Activated CD4-positive, alpha-beta T cell treated with anti-CD3 and anti-CD28 coated beads, Interleukin-2, amount 50 U/mL, for 16 hours (primary cell): Measurements from ENCODE around the gene TANGO6.

Source experiments
- DNase-seq: peaks from one replicate; pipeline ENCODE4 v3.0.0-alpha.2; 2020

The TANGO6 gene

GRCh38 chr16:68915589-68915988 lies 72.3 kb downstream of the TANGO6 start:
- DNase-seq, result no peak

DNA sequence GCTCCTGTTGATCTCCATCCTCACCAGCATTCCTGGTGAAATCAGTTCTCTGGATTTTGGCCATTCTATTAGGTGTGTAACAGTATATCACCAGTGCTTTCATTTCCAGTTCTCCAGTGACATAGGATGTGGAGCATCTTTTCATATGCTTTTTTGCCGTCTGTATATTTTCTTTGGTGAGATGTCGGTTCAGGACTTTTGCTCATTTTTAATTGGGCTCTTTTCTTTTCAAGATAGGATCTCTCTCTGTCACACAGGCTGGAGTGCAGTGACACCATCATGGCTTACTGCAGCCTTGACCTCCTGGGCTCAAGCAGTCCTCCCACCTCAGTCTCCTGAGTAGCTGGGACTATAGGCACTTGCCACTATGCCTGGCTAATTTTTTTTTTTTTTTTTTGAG lies 74.2 kb downstream of the TANGO6 start:
- DNase-seq, result no peak

- DNase-seq, result no peak
Observed at GRCh38 chr16:68920349-68920748, 77.0 kb downstream of the TANGO6 start.

- DNase-seq, result no peak
Observed at GRCh38 chr16:68921637-68922036, 78.3 kb downstream of the TANGO6 start.

DNA sequence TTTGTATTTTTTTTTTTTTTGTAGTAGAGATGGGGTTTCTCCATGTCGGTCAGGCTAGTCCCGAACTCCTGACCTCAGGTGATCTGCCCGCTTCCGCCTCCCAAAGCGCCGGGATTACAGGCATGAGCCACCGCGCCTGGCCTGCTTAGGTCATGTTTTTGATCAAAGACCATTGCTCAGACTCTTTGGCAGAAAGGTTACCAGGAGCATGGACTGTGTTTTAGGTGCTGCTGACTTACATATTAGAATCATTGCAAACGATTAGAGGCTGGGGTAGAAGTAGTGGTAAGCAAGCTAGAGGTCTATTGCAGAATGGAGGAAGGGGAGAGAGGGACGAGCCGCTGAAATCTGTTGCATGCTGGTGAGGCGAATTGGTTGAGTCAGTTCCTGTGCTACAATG lies 79.8 kb downstream of the TANGO6 start:
- no peak for DNase-seq

GRCh38 chr16:68927018-68927417 lies 83.7 kb downstream of the TANGO6 start:
- no peak for DNase-seq

DNA sequence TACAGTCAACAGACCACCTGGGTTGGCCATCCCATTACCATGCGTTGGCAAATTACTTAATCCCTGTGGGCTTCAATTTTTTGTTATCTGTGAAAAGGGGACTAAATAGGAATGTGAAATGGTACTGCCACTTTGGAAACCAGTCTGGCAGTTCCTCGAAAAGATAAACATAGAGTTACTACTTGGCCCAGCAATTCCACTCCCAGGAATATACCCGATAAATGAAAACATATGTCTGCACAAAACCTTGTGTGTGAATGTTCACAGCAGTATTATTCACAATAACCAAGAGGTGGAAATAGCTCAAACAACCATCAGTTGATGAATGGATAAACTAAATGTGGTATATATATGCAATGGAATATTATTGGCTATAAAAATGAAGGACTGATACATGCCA lies 87.9 kb downstream of the TANGO6 start:
- DNase-seq, result no peak

GRCh38 chr16:68934402-68934801 lies 91.1 kb downstream of the TANGO6 start:
- no peak for DNase-seq

- no peak for DNase-seq
Observed at GRCh38 chr16:68935008-68935407, 91.7 kb downstream of the TANGO6 start.

GRCh38 chr16:68936736-68937631 lies 93.7 kb downstream of the TANGO6 start:
- no peak for DNase-seq

GRCh38 chr16:68939692-68940320 lies 96.5 kb downstream of the TANGO6 start:
- no peak for DNase-seq

DNA sequence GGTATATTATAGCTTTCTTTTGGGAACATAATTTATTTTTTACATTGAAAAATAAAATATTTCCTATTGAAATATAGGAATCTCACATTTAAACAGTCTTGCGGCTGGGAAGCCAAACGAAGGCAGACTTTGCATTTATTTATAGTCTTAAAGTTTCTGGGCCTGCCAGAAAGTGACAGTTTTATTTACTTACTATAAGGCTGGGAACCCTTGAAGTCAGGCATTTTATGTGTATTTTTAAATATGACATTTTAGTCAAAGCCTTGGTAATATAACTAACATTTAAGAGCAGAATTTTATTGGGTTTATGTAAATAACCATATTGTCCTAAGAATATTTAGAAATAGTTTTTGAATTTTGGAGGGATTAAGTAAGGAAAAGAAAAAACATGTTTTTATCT lies 97.5 kb downstream of the TANGO6 start:
- no peak for DNase-seq

- DNase-seq, result no peak
Observed at GRCh38 chr16:68943961-68944360, 100.6 kb downstream of the TANGO6 start.

GRCh38 chr16:68948230-68948910 lies 105.0 kb downstream of the TANGO6 start:
- no peak for DNase-seq

DNA sequence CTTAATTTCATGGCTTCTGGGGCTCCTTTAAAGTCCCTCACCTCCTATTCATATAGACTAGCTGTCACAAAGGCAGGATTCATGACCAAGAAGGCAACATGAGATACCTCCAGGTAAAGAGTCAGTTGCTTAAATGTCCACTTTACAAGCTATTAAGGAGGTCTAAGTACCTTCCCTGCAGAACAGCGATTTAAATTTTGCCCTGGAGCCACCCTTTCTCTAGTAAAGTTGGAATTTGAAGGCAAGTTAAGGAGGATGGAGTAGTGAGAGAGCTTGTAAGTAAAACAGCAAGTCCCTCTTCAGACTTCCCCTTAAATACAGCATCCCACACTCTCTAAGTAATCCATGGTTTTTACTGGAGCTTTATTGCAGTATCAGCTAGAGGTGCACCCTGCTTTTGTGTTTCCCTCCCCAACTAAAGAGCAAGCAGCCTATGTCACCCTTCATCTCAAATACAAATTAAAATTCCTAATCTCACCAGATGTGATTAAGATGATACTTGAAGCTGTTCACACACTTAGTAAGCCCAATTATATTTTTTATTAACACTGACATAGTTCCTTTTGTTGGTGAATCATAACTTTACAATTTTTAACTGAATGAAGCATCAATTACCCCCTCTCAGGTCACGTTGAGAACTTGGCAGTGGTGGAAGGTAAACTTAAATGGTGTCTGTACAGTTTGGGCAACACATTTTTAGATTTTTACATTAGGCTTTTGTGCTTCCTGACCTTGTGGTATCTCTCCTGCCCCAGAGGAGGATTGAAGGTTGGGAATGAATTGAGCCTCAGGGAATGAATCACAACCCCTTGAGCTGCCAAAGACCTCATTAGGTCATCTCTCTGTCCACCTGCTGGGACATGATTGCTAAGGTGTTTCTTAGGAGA lies 108.9 kb downstream of the TANGO6 start:
- no peak for DNase-seq

- DNase-seq, result no peak
Observed at GRCh38 chr16:68954911-68955635, 111.7 kb downstream of the TANGO6 start.

DNA sequence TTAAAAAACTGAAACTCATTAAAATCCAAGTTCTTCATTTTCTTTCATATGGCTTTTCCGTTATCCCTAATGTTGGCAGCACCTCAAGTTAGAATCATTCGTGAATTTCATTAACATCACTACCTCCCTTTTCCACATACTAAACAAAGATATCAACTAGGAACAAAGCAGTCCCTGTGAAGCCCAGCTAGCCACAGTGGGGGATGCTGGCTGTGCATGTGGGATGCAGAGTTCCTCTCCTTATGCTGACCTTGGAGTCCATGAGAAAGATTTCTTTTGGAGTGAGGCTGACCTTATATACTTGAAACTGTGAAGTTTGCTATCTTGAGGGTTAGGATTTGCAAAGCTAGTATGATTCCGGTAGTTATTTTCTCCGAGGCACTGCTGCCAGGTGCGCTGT lies 117.6 kb downstream of the TANGO6 start:
- no peak for DNase-seq

DNA sequence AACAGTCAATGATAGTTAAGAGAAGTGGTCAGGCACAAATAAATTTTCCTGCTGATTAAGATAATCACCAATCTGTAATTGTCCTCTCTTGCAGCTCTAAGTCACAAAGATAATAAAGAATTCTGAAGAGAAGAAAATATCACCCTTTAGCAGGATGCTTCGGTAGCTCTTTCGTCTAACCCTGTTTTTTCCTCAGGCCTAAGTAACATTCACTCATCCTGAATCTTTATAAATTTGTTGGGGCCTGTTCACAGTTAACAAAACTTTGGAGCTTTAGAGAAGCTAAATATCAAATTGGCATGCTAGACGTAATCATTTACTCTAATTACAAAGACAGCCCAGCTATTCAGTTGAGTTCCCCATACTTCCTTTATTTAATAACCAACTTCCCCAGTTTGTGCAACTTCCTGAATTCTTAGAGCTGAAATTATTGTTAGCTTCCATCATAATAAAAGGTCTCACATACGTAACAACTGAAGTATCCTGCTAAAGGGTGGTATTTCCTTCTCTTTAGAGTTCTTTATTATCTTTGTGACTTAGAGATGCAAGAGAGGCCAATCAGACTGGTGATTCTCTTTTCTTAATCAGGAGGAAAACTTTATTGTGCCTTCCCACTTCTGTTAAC lies 118.6 kb downstream of the TANGO6 start:
- DNase-seq, result no peak

- DNase-seq, result no peak
Observed at GRCh38 chr16:68969338-68969737, 126.0 kb downstream of the TANGO6 start.

- no peak for DNase-seq
Observed at GRCh38 chr16:68972013-68972412, 128.7 kb downstream of the TANGO6 start.

GRCh38 chr16:68972720-68973119 lies 129.4 kb downstream of the TANGO6 start:
- DNase-seq, result no peak
